Fibroblast of lung (primary cell): ENCODE data around the gene DEPDC1B.

Experiments
- EZH2 ChIP-seq: IDR thresholded peaks from 2 replicates; pipeline ENCODE4 v1.5.1; 2012; ENCODE audit warnings: low read length, control low read depth, mild to moderate bottlenecking; ENCODE audit errors: missing control alignments
- TF ChIP-seq, protein P1 (sequence below), 2 donors: IDR thresholded peaks in 1 of 2; conservative IDR thresholded peaks in 1 of 2; 1 replicate in 1 of 2; 2 replicates in 1 of 2; pipeline ENCODE4 v1.5.1; 2011 to 2012; ENCODE audit warnings: low read length in 2 of 2, control low read depth in 1 of 2, inconsistent platforms in 1 of 2, low read depth in 1 of 2, mild to moderate bottlenecking in 1 of 2

DNA sequence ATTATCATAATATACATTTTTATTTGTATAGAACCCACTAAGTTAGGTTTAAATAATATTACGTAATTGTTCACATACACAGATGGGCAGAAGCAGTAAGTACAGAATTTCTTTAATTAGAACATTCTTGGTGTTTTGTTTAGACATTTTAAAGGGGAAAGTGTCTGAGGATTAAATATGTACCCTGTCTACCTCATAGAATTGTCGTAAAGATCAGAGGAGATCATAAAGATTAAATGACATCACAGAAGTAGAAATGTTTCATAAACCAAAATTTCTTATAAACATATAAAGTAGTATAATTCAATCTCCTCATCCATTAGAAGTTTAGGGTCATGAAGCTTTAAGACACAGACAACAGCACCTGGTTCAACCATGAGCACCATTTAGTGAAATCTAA is 20.1 kb downstream of the DEPDC1B start:
- TF ChIP-seq EZH2: no peak
- TF ChIP-seq, protein P1, sequence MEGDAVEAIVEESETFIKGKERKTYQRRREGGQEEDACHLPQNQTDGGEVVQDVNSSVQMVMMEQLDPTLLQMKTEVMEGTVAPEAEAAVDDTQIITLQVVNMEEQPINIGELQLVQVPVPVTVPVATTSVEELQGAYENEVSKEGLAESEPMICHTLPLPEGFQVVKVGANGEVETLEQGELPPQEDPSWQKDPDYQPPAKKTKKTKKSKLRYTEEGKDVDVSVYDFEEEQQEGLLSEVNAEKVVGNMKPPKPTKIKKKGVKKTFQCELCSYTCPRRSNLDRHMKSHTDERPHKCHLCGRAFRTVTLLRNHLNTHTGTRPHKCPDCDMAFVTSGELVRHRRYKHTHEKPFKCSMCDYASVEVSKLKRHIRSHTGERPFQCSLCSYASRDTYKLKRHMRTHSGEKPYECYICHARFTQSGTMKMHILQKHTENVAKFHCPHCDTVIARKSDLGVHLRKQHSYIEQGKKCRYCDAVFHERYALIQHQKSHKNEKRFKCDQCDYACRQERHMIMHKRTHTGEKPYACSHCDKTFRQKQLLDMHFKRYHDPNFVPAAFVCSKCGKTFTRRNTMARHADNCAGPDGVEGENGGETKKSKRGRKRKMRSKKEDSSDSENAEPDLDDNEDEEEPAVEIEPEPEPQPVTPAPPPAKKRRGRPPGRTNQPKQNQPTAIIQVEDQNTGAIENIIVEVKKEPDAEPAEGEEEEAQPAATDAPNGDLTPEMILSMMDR (conservative IDR thresholded peaks at IDR 0.05 in 1 of 2, IDR thresholded peaks at IDR 0.05 in 1 of 2; ENCODE audit: low read depth in 1 of 2, low read length in 2 of 2): no peak
